H9 (cell line): ENCODE results near the gene MEF2C. TPM values are rescaled to one million over a fixed set of nuclear protein-coding genes. Genes with fewer than 3 reads are reported as not detected.
A peak's percentile ranks its signal among the peaks of the same experiment; 100 is the strongest.

ENCODE experiments used
- DNase-seq: peaks from one replicate; pipeline ENCODE4 v3.0.0-alpha.2; 2017
- H2AFZ ChIP-seq: one replicate; pipeline ENCODE4 v1.6.1; 2013; ENCODE audit warnings: mild to moderate bottlenecking, low read length, control low read depth, moderate library complexity
- H2AK5ac ChIP-seq: 2 replicates; pipeline ENCODE4 v1.6.1; 2013; ENCODE audit warnings: low read length, control low read depth, mixed read lengths; ENCODE audit not compliant: insufficient read length
- H2BK120ac ChIP-seq: one replicate; pipeline ENCODE4 v1.6.1; 2013; ENCODE audit warnings: low read depth, mild to moderate bottlenecking, low read length, control low read depth, inconsistent platforms; ENCODE audit not compliant: poor library complexity, severe bottlenecking
- H2BK12ac ChIP-seq: 2 replicates; pipeline ENCODE4 v1.6.1; 2013; ENCODE audit warnings: low read length, control low read depth, mixed read lengths, low read depth; ENCODE audit not compliant: insufficient read length
- H2BK15ac ChIP-seq: 2 replicates; pipeline ENCODE4 v1.6.1; 2013; ENCODE audit warnings: low read depth, low read length, control low read depth
- H2BK20ac ChIP-seq: one replicate; pipeline ENCODE4 v1.6.1; 2013; ENCODE audit warnings: low read depth, mild to moderate bottlenecking, low read length, control low read depth, inconsistent platforms; ENCODE audit not compliant: poor library complexity, severe bottlenecking
- H2BK5ac ChIP-seq: 2 replicates; pipeline ENCODE4 v1.6.1; 2013; ENCODE audit warnings: low read length, control low read depth, mixed read lengths; ENCODE audit not compliant: insufficient read length
- H3K14ac ChIP-seq: 2 replicates; pipeline ENCODE4 v1.6.1; 2013; ENCODE audit warnings: low read length, control low read depth; ENCODE audit not compliant: insufficient read depth
- H3K18ac ChIP-seq: 2 replicates; pipeline ENCODE4 v1.6.1; 2013; ENCODE audit warnings: low read depth, mild to moderate bottlenecking, mixed read lengths, low read length, control low read depth; ENCODE audit not compliant: insufficient read length
- H3K23ac ChIP-seq: 2 replicates; pipeline ENCODE4 v1.6.1; 2013; ENCODE audit warnings: low read length, control low read depth, mixed read lengths, low read depth; ENCODE audit not compliant: insufficient read length
- H3K23me2 ChIP-seq: 2 replicates; pipeline ENCODE4 v1.6.1; 2013; ENCODE audit warnings: low read depth, mild to moderate bottlenecking, mixed read lengths, low read length, control low read depth; ENCODE audit not compliant: insufficient read length, poor library complexity, severe bottlenecking
- H3K27ac ChIP-seq: 2 replicates; pipeline ENCODE4 v1.5.1; 2013; ENCODE audit warnings: low read length, control low read depth, mixed read lengths, low read depth; ENCODE audit not compliant: insufficient read length
- H3K27me3 ChIP-seq: 2 replicates; pipeline ENCODE4 v1.6.1; 2013; ENCODE audit warnings: low read length, control low read depth, inconsistent platforms; ENCODE audit not compliant: insufficient read depth
- H3K4ac ChIP-seq: 2 replicates; pipeline ENCODE4 v1.6.1; 2013; ENCODE audit warnings: low read depth, mild to moderate bottlenecking, control low read depth, inconsistent platforms, low read length, moderate library complexity
- H3K4me1 ChIP-seq: 2 replicates; pipeline ENCODE4 v1.6.1; 2013; ENCODE audit warnings: low read length, control low read depth, inconsistent platforms; ENCODE audit not compliant: insufficient read depth
- H3K4me2 ChIP-seq: 2 replicates; pipeline ENCODE4 v1.6.1; 2013; ENCODE audit warnings: low read length, control low read depth, mixed read lengths; ENCODE audit not compliant: insufficient read length, insufficient read depth
- H3K56ac ChIP-seq: 2 replicates; pipeline ENCODE4 v1.6.1; 2013; ENCODE audit warnings: low read depth, mild to moderate bottlenecking, mixed read lengths, low read length, control low read depth; ENCODE audit not compliant: insufficient read length
- H3K79me1 ChIP-seq: 2 replicates; pipeline ENCODE4 v1.6.1; 2013; ENCODE audit warnings: low read depth, mild to moderate bottlenecking, moderate library complexity, low read length, control low read depth, inconsistent platforms; ENCODE audit not compliant: insufficient read depth, poor library complexity, severe bottlenecking
- H3K79me2 ChIP-seq: 2 replicates; pipeline ENCODE4 v1.6.1; 2013; ENCODE audit warnings: low read length, control low read depth, inconsistent platforms; ENCODE audit not compliant: insufficient read depth
- H3K9ac ChIP-seq: 2 replicates; pipeline ENCODE4 v1.6.1; 2013; ENCODE audit warnings: low read length, control low read depth, mixed read lengths; ENCODE audit not compliant: insufficient read length; ENCODE audit errors: extremely low read depth
- H3K9me3 ChIP-seq: one replicate; pipeline ENCODE4 v1.6.1; 2013; ENCODE audit warnings: low read depth, low read length, inconsistent platforms; ENCODE audit not compliant: control insufficient read depth
- H3T11ph ChIP-seq: one replicate; pipeline ENCODE4 v1.6.1; 2013; ENCODE audit warnings: mild to moderate bottlenecking, low read length, control low read depth, inconsistent platforms
- H4K20me1 ChIP-seq: one replicate; pipeline ENCODE4 v1.6.1; 2013; ENCODE audit not compliant: control insufficient read depth, insufficient read length, insufficient read depth
- H4K5ac ChIP-seq: 2 replicates; pipeline ENCODE4 v1.6.1; 2013; ENCODE audit warnings: low read depth, mild to moderate bottlenecking, mixed read lengths, low read length, control low read depth; ENCODE audit not compliant: insufficient read length
- H4K8ac ChIP-seq: replicated peaks from 2 replicates; pipeline ENCODE4 v1.6.1; 2013; ENCODE audit warnings: low read length, control low read depth, mixed read lengths, low read depth; ENCODE audit not compliant: insufficient read length
- H4K91ac ChIP-seq: 2 replicates; pipeline ENCODE4 v1.6.1; 2013; ENCODE audit warnings: low read depth, mild to moderate bottlenecking, moderate library complexity, mixed read lengths, low read length, control low read depth; ENCODE audit not compliant: insufficient read length
- H3K27ac Mint-ChIP-seq, 3 experiments: 2 replicates in 2 of 3; 3 replicates in 1 of 3; pipeline ENCODE4 v1.8.0; 2020 to 2021; ENCODE audit warnings: mixed read lengths in 3 of 3, mild to moderate bottlenecking in 1 of 3, moderate library complexity in 1 of 3
- H3K27me3 Mint-ChIP-seq: 2 replicates; pipeline ENCODE4 v1.8.0; 2021; ENCODE audit warnings: low read depth, mild to moderate bottlenecking, moderate library complexity, mixed read lengths
- H3K36me3 Mint-ChIP-seq, 3 experiments: 2 replicates in 2 of 3; 3 replicates in 1 of 3; pipeline ENCODE4 v1.8.0; 2020 to 2021; ENCODE audit warnings: low read depth in 3 of 3, mixed read lengths in 3 of 3; ENCODE audit not compliant: insufficient read depth in 1 of 3
- H3K4me1 Mint-ChIP-seq, 2 experiments: 2 replicates each; pipeline ENCODE4 v1.8.0; 2020; ENCODE audit warnings: mixed read lengths in 2 of 2
- H3K4me3 Mint-ChIP-seq, 2 experiments: 2 replicates in 1 of 2; 3 replicates in 1 of 2; pipeline ENCODE4 v1.8.0; 2020 to 2021; ENCODE audit warnings: mild to moderate bottlenecking in 2 of 2, mixed read lengths in 2 of 2, moderate library complexity in 1 of 2
- H3K9me3 Mint-ChIP-seq, 2 experiments: 2 replicates in 1 of 2; 3 replicates in 1 of 2; pipeline ENCODE4 v1.8.0; 2020; ENCODE audit warnings: mild to moderate bottlenecking in 2 of 2, mixed read lengths in 2 of 2, moderate library complexity in 1 of 2
- WGBS: extraction: QIAGEN DNeasy Blood & Tissue Kit; methylation state at CpG from one replicate; pipeline ENCODE4 v1.1.7; 2013; ENCODE audit warnings: missing lambda C conversion rate, low lambda C conversion rate, mixed read lengths; ENCODE audit not compliant: insufficient read length; ENCODE audit errors: extremely low coverage; 5-methylcytosine and 5-hydroxymethylcytosine counted together
- total RNA-seq: library from RNA; stranded (reverse); gene quantifications from 2 replicates; pipeline ENCODE4 v1.2.1, GENCODE V29; 2021
- TF ChIP-seq, protein P1 (sequence below): fragments of 200-600 bp; sonication (generic); conservative IDR thresholded peaks from 3 replicates; pipeline ENCODE4 v1.8.0; 2021; ENCODE audit warnings: antibody characterized with exemption, mild to moderate bottlenecking

Gene MEF2C
- total RNA-seq, 1 experiment from 2014 or later = 0.11 TPM

DNA sequence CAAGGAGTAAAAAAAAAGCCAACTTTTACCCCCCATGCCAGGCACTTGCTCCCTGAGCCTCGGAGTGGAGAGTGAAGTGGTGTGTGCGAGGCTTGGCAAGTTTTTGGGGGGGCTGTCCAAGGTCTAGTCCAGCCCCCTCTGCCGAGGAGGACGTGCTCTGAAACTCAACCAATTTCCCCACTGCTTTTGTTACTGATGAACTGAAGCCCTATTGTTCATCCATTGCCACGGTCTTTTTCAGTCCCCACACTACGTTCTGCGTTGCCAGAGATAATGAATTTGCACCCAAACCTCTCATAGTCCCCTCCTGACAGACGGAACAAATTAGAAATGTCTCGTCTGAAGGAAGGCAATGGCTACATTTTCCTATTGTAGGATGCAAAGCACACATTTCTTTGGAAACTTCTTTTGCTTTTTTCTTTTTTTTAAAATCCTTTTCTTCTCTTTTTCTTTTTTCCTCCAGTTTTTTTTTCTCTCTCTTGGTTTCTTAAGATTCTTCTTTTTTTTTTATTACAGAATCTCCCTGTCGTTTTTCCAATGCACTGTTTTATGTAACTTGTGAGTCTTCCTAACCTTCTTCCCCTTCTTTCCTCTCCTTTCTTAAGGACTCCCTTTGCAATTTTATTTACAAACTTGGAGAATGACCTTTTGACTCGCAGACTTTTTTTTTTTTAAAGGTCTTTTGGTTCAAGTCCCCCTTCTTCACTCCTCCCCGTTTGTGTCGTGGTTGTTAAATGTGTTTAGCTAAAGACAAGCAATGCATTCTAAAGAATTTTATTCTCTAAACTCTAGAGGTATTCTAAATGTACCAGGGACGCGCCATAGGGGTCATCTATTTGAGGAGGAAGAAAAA, 209.5 kb downstream of the MEF2C start:
- no peak overlapping the region for H2BK120ac ChIP-seq
- no peak overlapping the region for H2AK5ac ChIP-seq
- H3K79me2 ChIP-seq = no peaks in the 10 kb centered on the region
- peaks cover 2% of the 10 kb centered on the region; the same call in 1 of the 2 replicates for H3K4me1 ChIP-seq
- H3K9me3 ChIP-seq = no peaks in the 10 kb centered on the region
- no CpG with 5 or more reads among the region's 15 CpGs for WGBS
- no peak overlapping the region for H4K91ac ChIP-seq
- H3K56ac ChIP-seq = no peak overlapping the region
- H3K23me2 ChIP-seq = peaks cover 40% of the 10 kb centered on the region
- no peak overlapping the region for H4K8ac ChIP-seq
- peaks cover 0 to 2% of the 10 kb centered on the region in 2 experiments; a peak in 2 of 5 replicates for H3K9me3 Mint-ChIP-seq
- no peaks in the 10 kb centered on the region for H3K36me3 Mint-ChIP-seq
- peak overlapping the region; percentile 73 to 77 for H3K4me3 Mint-ChIP-seq
- H2BK12ac ChIP-seq = no peak overlapping the region
- no peak overlapping the region for H2BK20ac ChIP-seq
- DNase-seq = no peak
- no peaks in the 10 kb centered on the region for H3K79me1 ChIP-seq
- peak overlapping the region; percentile 95 for H3K4me2 ChIP-seq
- H3K18ac ChIP-seq = no peak overlapping the region
- no peak overlapping the region for H2BK15ac ChIP-seq
- H3K27me3 Mint-ChIP-seq = peaks cover 98% of the 10 kb centered on the region
- no peak overlapping the region for H2AFZ ChIP-seq
- H3T11ph ChIP-seq = no peak overlapping the region
- no peak overlapping the region for H3K27ac ChIP-seq
- no peak overlapping the region for H3K9ac ChIP-seq
- peaks cover 50 to 67% of the 10 kb centered on the region in 2 experiments for H3K4me1 Mint-ChIP-seq
- H2BK5ac ChIP-seq = no peak overlapping the region
- no peaks in the 10 kb centered on the region for H4K20me1 ChIP-seq
- H3K27ac Mint-ChIP-seq = peak overlapping the region in 1 of 3 experiments; percentile 60; a peak in 1 of 7 replicates
- H3K14ac ChIP-seq = no peak overlapping the region
- TF ChIP-seq, protein P1, sequence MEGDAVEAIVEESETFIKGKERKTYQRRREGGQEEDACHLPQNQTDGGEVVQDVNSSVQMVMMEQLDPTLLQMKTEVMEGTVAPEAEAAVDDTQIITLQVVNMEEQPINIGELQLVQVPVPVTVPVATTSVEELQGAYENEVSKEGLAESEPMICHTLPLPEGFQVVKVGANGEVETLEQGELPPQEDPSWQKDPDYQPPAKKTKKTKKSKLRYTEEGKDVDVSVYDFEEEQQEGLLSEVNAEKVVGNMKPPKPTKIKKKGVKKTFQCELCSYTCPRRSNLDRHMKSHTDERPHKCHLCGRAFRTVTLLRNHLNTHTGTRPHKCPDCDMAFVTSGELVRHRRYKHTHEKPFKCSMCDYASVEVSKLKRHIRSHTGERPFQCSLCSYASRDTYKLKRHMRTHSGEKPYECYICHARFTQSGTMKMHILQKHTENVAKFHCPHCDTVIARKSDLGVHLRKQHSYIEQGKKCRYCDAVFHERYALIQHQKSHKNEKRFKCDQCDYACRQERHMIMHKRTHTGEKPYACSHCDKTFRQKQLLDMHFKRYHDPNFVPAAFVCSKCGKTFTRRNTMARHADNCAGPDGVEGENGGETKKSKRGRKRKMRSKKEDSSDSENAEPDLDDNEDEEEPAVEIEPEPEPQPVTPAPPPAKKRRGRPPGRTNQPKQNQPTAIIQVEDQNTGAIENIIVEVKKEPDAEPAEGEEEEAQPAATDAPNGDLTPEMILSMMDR = no peak
- H3K23ac ChIP-seq = no peak overlapping the region
- no peak overlapping the region for H4K5ac ChIP-seq
- H3K4ac ChIP-seq = no peak overlapping the region
- peaks cover 55% of the 10 kb centered on the region for H3K27me3 ChIP-seq
